Measurements from ENCODE around the gene INTS7.
"Not testable (repeated sequence)": the region's sequence is repeated elsewhere in the genome, so short reads cannot be mapped to it uniquely, and the experiment has no call there.

INTS7 gene

DNA sequence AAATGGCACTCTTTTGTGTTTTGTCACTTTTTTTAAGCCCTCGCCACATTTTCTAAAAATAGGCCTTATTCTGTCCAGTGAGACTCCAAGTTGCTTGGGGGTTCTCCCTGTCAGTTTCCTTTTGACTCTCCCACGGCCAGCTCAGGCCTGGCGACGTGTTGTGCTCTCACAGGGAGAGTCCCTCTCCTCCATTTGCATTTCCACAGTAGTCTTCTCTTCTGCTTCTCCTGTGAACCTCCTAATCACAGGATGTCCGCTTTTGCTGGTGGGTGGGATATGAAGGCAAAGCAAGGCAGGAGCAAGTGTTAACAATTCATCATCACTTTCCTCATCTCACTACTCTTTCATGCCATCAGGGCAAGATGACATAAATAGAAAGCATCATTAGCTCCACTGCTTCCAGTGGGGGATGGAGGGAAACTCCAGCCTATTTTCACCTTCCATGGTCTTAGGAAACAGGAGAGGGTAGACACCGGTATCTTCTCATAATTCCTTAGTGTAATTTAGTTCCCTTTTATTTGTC, 99.8 kb downstream of the INTS7 start:
- peak; percentile 47 to 76 for DNase-seq (ENCODE audit: low read depth in 2 of 2)

DNA sequence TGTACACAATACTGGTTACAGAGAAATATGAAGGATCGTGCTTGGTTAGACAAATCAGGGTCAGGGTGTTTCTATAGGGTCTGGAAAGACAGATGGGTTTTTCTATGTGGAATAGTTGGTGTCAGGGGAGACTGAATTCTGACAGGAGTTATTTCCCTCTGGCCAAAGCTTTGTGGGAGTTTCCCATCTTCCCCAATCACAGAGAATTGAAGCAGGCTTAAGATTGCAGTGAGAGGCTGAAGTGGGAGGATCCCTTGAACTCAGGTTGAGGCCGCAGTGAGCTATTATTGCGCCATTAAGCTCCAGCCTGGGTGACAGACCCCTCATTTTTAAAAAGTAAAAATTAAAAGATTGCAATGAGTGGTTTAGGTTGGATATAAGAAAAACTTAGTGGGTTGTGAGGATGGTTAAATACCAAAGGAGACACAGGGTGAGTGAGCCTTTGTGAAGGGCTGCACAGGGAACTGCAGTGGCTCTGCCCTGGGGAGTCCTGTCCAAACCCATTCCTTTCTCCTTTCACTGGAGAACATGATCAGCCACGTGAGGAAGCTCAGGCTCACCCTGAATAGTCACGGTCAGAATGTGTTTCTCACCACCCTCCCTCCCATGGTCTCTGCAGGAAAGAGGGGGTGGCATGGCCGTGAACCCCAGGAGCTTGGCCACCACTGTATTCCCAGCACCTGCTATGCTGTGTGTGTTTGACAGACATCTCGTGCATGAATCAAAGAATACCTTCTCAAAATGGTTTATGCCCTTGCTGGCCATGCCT, 101.2 kb downstream of the INTS7 start:
- DNase-seq (ENCODE audit: low read depth in 2 of 2): no peak

DNA sequence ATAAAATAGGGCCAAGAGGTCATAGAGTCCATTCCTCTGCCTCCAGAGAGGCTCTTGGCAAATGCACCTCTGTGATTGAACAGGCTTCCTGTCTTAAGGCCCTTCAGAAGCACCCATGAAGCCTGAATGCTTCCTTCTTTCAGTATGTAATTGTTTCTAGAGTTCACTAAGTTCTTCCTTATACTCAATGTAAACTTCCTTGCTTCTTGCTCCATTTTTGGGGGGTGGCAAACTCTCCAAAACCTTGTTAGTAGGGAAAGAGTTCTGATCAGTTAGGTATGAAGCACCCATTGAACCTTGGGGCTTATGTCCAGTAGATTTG, 102.5 kb downstream of the INTS7 start:
- DNase-seq (ENCODE audit: low read depth in 2 of 2): no peak

DNA sequence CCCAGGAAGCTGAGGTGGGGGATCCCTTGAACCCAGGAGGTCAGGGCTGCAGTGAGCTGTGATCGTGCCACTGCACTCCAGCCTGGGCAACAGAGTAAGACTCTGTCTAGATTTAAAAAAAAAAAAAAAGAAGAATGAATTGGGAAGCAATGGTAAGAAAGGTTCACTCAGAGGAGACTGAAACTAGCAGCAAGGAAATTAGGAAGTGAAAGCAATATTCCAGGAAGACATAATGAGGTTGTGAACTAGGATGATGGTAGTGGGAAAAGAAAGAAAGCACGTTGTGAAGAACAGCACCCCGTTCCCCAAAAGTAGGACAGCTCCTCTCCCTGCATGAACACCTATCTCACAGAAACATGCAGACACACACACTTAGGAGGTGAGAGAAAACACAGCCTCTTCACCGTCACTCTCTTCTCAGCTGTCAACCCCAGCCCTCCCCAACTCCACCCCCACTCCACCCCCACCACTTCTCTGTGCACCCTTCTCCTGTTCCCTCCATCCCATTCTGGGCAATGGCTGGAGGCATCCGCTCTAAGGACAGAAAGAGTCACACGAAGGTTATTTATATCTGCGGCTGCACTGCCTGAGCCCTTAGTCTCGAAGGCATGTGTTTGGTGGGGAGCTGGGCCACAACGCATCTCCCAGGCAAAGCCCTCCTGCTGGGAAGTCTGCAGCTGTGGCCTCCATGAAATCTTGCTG, 103.0 kb downstream of the INTS7 start:
- no peak for DNase-seq (ENCODE audit: low read depth in 2 of 2)

DNA sequence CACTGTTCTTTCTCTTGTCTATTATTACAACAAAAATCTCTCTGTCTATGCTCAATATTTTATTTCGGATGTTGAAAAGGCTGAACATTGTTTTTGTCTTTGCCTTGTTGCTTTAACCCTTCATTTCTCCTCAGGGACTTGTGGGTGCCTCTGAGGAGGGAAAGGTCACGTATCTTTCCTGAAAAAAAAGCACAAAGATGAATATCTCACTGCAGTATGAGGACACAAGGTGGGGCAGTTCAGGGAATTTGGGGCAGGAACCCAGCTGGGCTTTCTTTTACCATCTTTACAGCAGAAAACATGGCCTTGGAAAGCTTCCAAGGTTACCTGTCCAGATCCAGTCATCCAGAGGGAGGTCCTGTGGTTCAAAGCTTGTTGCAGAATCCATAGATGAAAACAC, 105.7 kb downstream of the INTS7 start:
- DNase-seq (ENCODE audit: low read depth in 2 of 2): no peak

DNA sequence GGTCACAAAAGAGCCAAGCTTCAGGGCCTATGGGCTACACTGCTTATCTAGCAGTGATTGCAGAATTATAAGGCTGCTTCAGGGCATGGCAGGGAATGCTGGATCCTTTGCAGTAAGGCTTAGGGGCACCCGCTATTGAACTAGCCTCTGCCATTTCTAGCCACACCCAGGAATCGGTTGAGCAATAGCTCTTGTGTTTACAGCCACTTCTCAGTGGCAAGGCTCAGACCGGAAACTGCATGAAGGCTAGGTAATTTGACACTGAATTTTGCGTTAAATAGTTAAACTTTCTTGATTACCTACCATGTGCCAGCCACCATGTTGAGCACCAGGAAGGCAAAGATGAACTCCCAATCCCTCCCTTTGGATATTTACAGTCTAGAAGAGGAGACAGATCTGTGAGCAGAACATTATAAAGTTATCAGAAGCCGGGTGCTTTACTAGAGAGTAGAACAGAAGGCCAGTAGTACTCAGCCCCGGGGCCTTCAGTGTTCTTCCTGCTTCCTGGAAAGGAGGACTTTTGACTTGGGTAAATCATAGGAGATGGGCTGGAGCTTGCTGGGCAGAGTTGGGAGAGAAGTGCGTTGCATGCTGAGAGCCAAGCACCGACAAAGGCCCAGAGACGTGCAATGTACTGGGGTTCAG, 106.2 kb downstream of the INTS7 start:
- DNase-seq (ENCODE audit: low read depth in 2 of 2): no peak

DNA sequence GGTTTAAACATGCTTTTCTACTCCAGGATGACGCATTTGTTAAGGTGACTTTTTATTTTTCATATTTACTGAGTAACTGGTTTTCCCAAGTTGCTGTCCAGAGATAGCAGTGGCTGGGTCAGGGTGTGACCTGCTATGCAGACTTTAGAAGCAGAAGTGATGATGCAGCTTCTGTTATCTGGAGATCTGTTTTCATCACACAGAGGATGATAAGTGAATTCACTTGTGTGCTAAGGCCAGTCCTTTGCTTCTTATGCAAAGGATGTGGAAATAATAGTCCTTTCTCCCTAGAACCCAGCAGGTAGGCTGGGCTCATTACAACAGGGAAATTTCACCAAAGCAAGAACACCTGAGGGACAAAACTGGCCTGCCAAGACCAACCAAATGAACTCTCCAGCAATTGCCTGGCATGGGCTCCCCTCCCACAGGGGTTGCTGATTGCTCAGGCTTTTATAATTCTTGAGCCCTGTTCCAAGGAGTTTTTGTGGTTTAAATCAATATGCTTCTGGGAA, 107.0 kb downstream of the INTS7 start:
- DNase-seq (ENCODE audit: low read depth in 2 of 2): no peak

DNA sequence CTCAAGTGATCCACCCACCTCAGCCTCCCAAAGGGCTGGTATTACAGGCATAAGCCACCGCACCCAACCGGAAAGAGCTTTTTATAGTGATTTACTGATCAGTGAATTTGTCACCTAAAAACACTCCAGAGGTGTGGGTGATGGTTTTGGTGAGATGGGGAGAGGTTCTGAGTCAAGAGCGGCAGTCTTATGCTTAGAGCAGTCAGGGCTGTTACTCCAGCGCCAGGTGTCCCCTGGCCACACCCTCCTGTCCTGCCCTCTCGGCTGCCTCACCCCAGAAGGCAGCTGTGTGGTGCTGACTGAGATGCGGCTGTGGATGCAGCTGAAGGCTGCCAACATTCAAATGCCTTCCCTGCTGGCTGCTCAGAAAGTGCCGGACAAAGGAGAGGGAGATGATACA, 110.3 kb downstream of the INTS7 start:
- DNase-seq (ENCODE audit: low read depth in 2 of 2): no peak

DNA sequence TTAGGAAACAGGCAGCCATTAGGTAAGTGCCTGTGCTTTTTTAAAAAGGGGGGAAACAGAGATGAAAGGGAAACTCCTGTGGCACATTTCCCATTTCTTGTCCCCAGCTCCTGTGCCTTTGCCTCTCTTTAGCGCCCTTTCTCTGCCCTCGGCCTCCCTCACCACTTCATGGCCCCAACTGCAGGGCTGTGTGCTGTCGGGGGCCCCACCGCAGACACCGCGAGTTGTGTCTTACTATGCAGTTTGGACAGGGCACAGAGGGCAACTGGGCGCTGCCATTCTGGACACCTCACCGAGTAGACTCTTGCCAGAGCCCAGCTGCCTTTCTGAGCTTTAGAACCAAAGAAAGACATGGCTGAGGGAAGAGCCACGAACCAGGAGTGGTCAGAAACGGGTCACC, 111.1 kb downstream of the INTS7 start:
- no peak for DNase-seq (ENCODE audit: low read depth in 2 of 2)

DNA sequence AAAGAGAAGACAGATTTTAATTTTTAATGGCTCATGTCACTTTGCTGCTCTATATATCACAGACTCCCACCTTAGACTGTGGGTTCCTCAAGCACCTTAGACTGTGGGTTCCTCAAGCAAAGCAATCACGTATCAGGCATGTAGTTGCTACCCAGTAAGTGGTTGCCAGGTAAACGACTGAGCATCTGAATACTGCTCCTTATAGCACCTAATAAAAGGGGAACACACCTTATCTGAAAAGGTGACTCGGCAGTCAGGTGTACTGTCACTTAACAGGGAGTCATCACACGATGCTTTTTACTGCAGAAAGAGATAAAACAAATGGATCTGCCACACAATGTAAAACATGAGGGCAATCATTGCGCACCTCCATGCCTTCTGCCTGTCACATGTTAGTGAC, 112.3 kb downstream of the INTS7 start:
- no peak for DNase-seq (ENCODE audit: low read depth in 2 of 2)

DNA sequence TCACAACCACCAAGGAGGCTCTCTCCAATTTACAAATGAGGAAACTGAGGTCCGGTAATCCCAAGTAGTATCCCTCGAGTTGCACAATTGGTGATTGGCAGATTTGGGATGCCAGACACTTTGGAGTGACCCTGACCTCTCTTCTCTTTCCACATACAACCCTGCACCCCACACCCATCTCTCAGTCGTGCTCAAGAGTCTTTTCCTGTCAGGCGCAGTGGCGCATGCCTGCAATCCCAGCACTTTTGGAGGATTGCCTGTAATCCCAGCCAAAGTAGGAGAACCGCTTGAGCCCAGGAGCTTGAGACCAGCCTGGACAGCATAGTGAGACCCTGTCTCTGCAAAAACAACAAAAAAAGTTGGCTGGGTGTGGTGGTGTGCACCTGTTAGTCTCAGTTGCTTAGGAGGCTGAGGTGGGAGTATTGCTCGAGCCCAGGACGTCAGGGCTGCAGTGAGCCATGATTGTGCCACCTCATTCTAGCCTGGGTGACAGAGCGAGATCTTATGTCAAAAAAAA, 113.7 kb downstream of the INTS7 start:
- DNase-seq (ENCODE audit: low read depth in 2 of 2): no peak

DNA sequence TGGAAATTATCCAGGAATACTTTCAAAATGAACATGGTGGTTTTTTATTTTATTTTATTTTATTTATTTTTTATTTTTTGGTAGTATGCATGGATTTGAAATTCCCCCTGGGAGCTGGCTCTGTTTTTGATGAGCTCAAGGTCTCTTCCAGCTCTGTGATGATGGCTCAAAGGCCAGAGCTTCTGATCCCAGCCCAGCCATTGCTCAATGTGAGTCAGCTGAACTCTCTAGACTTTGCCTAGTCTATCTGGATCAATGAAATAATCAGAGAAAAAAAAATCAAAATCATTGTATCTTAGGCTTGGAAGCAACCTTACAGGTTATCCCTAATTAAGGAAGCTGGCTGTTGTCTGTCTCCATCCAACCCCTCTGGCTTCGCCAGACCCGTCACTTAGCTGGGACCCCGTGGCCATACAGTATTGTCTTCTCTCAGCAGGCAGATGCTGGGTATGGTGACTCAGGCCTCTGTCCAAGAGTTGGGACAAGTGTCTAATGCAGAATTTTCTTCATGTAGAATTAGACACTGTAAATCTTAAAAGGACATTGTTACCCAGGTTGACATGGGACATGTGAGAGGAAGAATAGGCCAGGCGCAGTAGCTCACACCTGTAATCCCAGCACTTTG, 114.6 kb downstream of the INTS7 start:
- no peak for DNase-seq (ENCODE audit: low read depth in 2 of 2)

DNA sequence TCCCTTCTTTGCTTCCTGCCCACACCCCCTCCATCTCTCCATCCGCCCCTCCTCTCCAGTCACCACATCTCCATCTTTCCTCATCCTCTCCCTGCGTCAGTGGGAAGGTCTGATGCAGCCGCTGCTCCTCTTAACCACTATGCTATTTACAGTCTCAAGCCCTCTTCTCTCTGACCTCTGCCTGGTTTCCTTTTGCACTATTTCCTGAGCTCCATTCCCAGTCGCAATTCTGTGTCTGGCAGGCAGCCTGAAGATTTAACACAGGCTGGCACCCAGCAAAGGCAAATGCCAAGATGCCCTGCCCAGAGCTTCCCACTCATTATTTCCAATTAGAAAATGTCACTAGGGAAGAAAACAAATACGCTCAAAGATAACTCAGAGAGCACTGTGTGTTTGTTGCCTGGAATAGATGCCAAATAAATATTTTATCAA, 115.2 kb downstream of the INTS7 start:
- DNase-seq (ENCODE audit: low read depth in 2 of 2): no peak

DNA sequence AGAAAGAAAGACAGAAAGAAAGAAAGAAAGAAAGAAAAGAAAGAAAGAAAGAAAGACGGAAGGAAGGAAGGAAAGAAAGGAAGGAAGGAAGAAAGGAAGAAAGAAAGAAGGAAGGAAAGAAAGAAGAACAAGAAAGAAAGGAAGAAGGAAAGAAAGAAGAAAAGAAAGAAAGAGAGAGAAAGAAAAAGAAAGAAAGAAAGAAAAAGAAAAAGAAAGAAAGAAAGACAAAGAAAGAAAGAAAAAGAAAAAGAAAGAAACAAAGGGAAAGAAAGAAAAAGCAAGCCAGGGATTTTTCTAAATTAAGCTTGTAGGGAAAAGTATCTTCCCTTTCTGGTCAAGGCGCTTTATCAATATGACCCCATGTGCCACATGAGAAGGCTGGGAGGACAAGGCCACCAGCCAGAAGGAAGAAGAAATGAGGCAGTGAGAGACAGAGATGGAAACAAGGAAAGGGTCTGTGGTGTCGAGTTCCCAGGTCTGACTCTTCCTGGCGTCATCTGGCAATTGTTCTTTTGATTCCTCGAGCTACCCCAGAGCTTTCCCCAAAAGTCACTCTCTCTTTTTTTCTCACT, 116.4 kb downstream of the INTS7 start:
- DNase-seq (ENCODE audit: low read depth in 2 of 2): no peak

DNA sequence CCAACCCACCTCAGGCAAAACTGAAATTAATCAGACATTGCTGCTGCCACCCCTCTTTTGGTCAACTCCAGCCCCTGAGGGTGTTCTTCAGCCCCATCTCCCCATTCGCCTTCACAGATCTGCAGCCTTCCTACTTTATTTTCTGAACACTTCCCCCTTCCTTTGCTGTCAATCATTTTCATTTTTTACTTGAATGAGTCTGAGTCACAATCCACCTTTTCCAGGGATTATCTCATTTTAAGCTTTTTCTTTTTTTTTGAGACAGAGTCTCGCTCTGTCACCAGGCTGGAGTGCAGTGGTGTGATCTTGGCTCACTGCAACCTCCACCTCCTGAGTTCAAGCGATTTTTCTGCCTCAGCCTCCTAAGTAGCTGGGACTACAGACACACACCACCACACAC, 118.9 kb downstream of the INTS7 start:
- DNase-seq (ENCODE audit: low read depth in 2 of 2): not testable (repeated sequence)

DNA sequence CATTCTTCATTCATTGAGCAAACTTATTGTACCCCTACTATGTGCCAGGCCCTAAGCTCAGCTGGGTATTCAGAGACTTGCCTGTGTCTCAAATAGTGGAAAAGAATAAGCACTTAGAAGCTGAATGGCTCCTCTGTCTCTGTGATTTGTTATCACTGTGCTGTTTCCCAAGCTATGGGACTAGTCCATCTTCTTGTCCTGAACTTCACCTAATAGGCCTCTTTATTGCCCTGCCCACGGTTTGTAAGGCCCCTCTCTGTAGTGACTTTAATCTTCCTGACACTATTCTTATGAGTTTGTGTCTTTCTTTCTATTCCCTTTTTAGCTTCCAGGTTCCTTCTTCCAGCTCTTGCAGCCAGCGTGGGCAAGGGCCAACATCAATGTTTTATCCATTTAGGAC, 119.4 kb downstream of the INTS7 start:
- no peak for DNase-seq (ENCODE audit: low read depth in 2 of 2)

DNA sequence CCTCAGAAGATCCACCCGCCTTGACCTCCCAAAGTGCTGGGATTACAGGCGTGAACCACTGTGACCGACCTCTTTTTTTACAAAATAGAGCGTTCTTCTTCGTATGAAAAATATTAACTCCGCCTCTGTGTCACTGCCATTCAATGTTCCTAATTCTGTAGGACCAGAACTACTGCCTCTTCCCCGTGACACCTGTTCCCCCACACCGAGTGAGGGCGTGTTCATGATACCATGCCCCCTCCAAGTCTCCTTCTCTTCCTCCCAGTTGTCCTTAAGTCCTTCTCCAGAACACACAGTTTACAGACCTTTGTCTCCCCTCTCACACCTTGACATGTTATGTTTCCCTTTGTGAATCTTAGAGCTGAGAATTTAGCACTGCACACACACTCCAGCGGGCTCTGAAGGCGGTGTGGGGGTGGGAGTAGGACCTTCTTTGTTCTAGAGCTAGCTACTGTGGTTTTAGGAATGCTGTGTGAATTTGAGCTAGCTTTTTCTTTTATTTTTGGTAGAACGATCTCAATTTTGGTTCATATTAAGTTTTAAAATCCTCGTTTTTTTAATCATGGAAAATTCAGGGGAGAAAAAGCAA, 122.4 kb downstream of the INTS7 start:
- no peak for DNase-seq (ENCODE audit: low read depth in 2 of 2)

DNA sequence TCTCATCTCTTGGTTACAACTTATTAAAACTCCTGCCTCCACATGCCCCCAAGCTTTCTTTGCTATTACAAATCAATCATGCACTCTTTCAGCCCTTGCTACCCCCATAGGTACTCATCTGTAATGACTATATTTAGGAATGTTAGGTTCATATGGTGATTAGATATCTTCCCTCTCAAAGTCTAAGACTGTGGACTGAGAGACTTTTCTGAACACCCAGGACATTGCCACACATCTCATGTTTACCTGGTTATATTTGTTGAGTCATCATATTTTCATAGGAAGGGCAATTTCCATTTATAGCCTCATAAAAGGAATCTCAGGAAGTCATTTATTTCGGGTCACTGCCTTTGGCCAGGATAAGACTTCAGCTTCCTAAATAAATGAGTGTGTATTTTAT, 123.3 kb downstream of the INTS7 start:
- DNase-seq (ENCODE audit: low read depth in 2 of 2): no peak

DNA sequence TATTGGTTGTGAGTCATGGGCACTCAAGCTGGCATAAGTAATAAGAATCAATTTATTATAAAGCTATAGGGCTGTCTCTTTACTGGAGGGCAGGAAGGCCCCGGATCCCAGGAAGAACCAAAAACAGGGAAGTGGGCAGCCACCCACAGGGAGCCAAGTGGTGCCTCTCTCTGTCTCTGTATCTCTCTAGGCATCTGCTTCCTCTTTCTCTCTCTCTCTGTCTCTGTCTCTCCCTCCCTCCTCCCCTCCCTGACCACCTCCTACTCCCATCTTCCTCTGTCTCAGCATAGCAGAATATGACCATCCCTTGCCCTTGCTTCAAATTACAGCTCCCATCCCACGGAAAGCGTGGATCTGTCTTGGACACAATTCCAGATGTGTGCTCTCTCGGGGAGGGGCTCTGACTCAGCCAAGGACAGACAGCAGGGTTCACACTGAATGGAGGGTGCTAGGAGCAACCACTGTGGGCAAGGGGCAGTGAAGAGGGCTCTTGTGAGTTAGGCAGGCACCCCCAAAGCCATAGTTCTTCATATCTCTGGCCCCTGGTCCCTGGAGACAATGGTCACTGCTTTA, 124.4 kb downstream of the INTS7 start:
- no peak for DNase-seq (ENCODE audit: low read depth in 2 of 2)

DNA sequence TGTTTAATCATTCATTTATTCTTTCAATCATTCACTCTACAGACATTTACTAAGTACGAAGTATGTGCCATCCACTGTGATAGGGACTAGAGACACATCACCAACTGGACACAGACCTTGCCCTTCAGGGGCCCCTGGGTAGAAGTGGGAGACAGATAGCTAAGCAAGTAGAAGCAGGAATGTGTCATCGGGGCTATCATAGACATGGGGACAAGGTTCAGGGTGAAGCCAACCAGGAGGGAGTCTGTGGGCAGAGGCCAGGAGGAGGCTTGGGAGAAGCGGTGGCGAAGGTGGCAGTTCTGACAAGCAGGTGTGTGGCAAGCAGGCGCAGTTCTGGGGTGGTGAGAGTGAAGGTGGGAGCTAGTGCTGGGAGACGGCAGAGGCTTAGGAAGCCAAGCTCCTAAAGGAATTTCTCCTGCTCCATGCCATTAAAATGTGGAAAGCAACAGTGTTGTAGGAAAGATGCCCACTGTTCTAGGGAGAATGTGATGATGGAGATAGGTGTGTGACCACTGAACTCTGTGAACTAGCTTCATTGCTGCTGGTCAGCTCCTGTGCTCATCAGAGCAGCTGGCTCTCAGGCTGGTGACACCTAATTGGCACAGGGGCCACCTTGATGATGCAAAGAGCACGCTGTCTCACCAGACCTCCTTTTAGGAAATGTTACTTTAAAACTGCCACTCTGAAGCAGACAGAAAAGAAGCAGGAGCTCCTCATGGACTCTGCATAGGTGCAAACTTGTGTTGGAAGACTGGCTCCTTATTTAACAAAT, 125.1 kb downstream of the INTS7 start:
- DNase-seq (ENCODE audit: low read depth in 2 of 2): no peak

Data from stimulated activated CD4-positive, alpha-beta T cell treated with anti-CD3 and anti-CD28 coated beads, Interleukin-4, amount 100 ng/mL, for 48 hours (primary cell).